HepG2 (cell line): ENCODE measurements around the gene PPIG. TPM values are rescaled to one million over a fixed set of nuclear protein-coding genes. Genes with fewer than 3 reads are reported as not detected.
A peak's percentile ranks its signal among the peaks of the same experiment; 100 is the strongest.

Experiments
- ATF7 ChIP-seq, 2 experiments: fragments of 450-650 bp in 1 of 2; sonication (generic) in 1 of 2; formaldehyde crosslinking in 1 of 2; IDR thresholded peaks; 2 replicates each; pipeline versions ENCODE4 v1.4.0 to v1.6.1; 2016 to 2020; ENCODE audit warnings: antibody characterized with exemption in 1 of 2, mild to moderate bottlenecking in 1 of 2, missing genetic modification reagents in 1 of 2
- DRAP1 ChIP-seq: IDR thresholded peaks from 2 replicates; pipeline ENCODE4 v1.6.1; 2016; ENCODE audit warnings: missing genetic modification reagents, missing compliant biosample characterization
- FLYWCH1 ChIP-seq: sonication (generic); formaldehyde crosslinking; IDR thresholded peaks from 2 replicates; pipeline ENCODE4 v1.8.1; 2023; ENCODE audit warnings: mild to moderate bottlenecking, missing genetic modification reagents
- GATAD1 ChIP-seq: IDR thresholded peaks from 2 replicates; pipeline ENCODE4 v1.6.1; 2016; ENCODE audit warnings: missing genetic modification reagents, missing compliant biosample characterization
- KDM5A ChIP-seq: fragments of 200-600 bp; sonication (generic); IDR thresholded peaks from 2 replicates; pipeline ENCODE4 v1.7.0; 2018; ENCODE audit warnings: antibody characterized with exemption, mild to moderate bottlenecking, low read length, borderline replicate concordance
- MIER2 ChIP-seq: IDR thresholded peaks from 2 replicates; pipeline ENCODE4 v1.6.1; 2016; ENCODE audit warnings: missing biosample characterization, missing genetic modification reagents
- MIER3 ChIP-seq: IDR thresholded peaks from 2 replicates; pipeline ENCODE4 v1.6.1; 2016; ENCODE audit warnings: missing compliant biosample characterization, borderline replicate concordance
- MYC ChIP-seq: sonication (generic); formaldehyde crosslinking; IDR thresholded peaks from 2 replicates; pipeline ENCODE4 v1.9.0; 2021; ENCODE audit warnings: missing genetic modification reagents, borderline replicate concordance
- NBN ChIP-seq: fragments of 450-650 bp; conservative IDR thresholded peaks from 2 replicates; pipeline ENCODE4 v1.6.1; 2017
- SP2 ChIP-seq: sonication (generic); formaldehyde crosslinking; IDR thresholded peaks from 2 replicates; pipeline ENCODE4 v1.5.1; 2020; ENCODE audit warnings: mild to moderate bottlenecking, missing genetic modification reagents
- TAF15 ChIP-seq: fragments of 200-400 bp; formaldehyde crosslinking; IDR thresholded peaks from one replicate; pipeline ENCODE4 v1.6.1; 2018; ENCODE audit warnings: mild to moderate bottlenecking, low read depth, low read length; ENCODE audit not compliant: poor library complexity, severe bottlenecking
- ZFAT ChIP-seq: sonication (generic); formaldehyde crosslinking; conservative IDR thresholded peaks from 2 replicates; pipeline ENCODE4 v1.8.1; 2023; ENCODE audit warnings: missing genetic modification reagents, inconsistent platforms
- ZFP90 ChIP-seq: sonication (generic); formaldehyde crosslinking; IDR thresholded peaks from 2 replicates; pipeline ENCODE4 v1.8.0; 2022; ENCODE audit warnings: missing genetic modification reagents, mild to moderate bottlenecking, inconsistent platforms, borderline replicate concordance
- ZNF441 ChIP-seq: sonication (generic); formaldehyde crosslinking; IDR thresholded peaks from 2 replicates; pipeline ENCODE4 v1.7.0; 2021; ENCODE audit warnings: missing genetic modification reagents, borderline replicate concordance
- ZNF468 ChIP-seq: sonication (generic); formaldehyde crosslinking; IDR thresholded peaks from 2 replicates; pipeline ENCODE4 v1.8.0; 2022; ENCODE audit warnings: mild to moderate bottlenecking, moderate library complexity, missing genetic modification reagents
- ZNF614 ChIP-seq: IDR thresholded peaks from 2 replicates; pipeline ENCODE4 v1.6.1; 2018; ENCODE audit warnings: missing biosample characterization, missing genetic modification reagents, inconsistent platforms, borderline replicate concordance
- ZNF619 ChIP-seq: sonication (generic); formaldehyde crosslinking; IDR thresholded peaks from 2 replicates; pipeline ENCODE4 v1.4.0; 2020; ENCODE audit warnings: mild to moderate bottlenecking, missing genetic modification reagents
- ZNF777 ChIP-seq: sonication (generic); formaldehyde crosslinking; IDR thresholded peaks from 2 replicates; pipeline ENCODE4 v1.4.0; 2020; ENCODE audit warnings: missing genetic modification reagents
- polyA plus RNA-seq, 8 experiments: library from polyadenylated mRNA; depleted of rRNA in 3 of 8; stranded (reverse) in 7 of 8; unstranded in 1 of 8; fragments of >200 nt; fragmentation: Illumina TruSeq in 4 of 8; extraction: Trizol in 4 of 8; gene quantifications; 2 replicates each; pipeline versions ENCODE4 v1.2.1 to v1.2.3, GENCODE V29; 2011 to 2016; ENCODE audit warnings: low read depth in 4 of 8, missing spikeins in 1 of 8, mixed read lengths in 1 of 8; ENCODE audit not compliant: insufficient read depth in 1 of 8
- total RNA-seq, 5 experiments: library from RNA; depleted of rRNA; stranded (reverse); fragments of >200 nt; fragmentation: Illumina TruSeq; extraction: Trizol; gene quantifications; 2 replicates each; pipeline ENCODE4 v1.2.3, GENCODE V29; 2016; ENCODE audit warnings: low read depth in 1 of 5
- TF ChIP-seq, protein P1 (sequence below): IDR thresholded peaks from 2 replicates; pipeline ENCODE4 v1.6.1; 2016; ENCODE audit warnings: mild to moderate bottlenecking
- TF ChIP-seq, protein P2 (sequence below): sonication (generic); formaldehyde crosslinking; conservative IDR thresholded peaks from 2 replicates; pipeline ENCODE4 v1.4.0; 2020; ENCODE audit warnings: missing genetic modification reagents
- TF ChIP-seq, protein P3 (sequence below): sonication (generic); formaldehyde crosslinking; IDR thresholded peaks from 2 replicates; pipeline ENCODE4 v1.5.0; 2020; ENCODE audit warnings: missing genetic modification reagents
- TF ChIP-seq, protein P4 (sequence below): sonication (generic); formaldehyde crosslinking; IDR thresholded peaks from 2 replicates; pipeline ENCODE4 v1.4.0; 2020; ENCODE audit warnings: missing genetic modification reagents, borderline replicate concordance

Gene PPIG
- total and polyA plus RNA-seq, 2 of the 13 experiments (the other 11 are each of a cell fraction or from before 2014, with no cell fraction given): 31.3 to 81.0 TPM

GRCh38 chr2:169573160-169573973 is 10.8 kb upstream of the PPIG start, which contains the start of gene FASTKD1 (continued):
- TF ChIP-seq ZFP90 (peak; percentile 85; the same call in 1 of the 2 replicates), ZNF614 (CRISPR knock-in tag) (peak; percentile 95), ZNF777 (CRISPR knock-in tag) (no peak), ZNF441 (CRISPR knock-in tag) (peak; percentile 88; the same call in 1 of the 2 replicates), MIER2 (CRISPR knock-in tag) (peak; percentile 87), KDM5A (peak; percentile 78; the same call in 1 of the 2 replicates), ZNF468 (CRISPR knock-in tag) (no peak), ZNF619 (CRISPR knock-in tag) (no peak), MIER3 (CRISPR knock-in tag) (peak; percentile 95), GATAD1 (CRISPR knock-in tag) (peak; percentile 95), SP2 (no peak), NBN (no peak), TAF15 (no peak), ATF7 (IDR thresholded peaks at IDR 0.05) (no peak), ATF7 (CRISPR knock-in tag; IDR thresholded peaks at IDR 0.05) (no peak), FLYWCH1 (CRISPR knock-in tag) (no peak), MYC (CRISPR knock-in tag) (peak; percentile 95), DRAP1 (CRISPR knock-in tag) (peak; percentile 91), ZFAT (CRISPR knock-in tag) (no peak)
- TF ChIP-seq, protein P1, sequence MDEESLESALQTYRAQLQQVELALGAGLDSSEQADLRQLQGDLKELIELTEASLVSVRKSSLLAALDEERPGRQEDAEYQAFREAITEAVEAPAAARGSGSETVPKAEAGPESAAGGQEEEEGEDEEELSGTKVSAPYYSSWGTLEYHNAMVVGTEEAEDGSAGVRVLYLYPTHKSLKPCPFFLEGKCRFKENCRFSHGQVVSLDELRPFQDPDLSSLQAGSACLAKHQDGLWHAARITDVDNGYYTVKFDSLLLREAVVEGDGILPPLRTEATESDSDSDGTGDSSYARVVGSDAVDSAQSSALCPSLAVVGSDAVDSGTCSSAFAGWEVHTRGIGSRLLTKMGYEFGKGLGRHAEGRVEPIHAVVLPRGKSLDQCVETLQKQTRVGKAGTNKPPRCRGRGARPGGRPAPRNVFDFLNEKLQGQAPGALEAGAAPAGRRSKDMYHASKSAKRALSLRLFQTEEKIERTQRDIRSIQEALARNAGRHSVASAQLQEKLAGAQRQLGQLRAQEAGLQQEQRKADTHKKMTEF (CRISPR knock-in tag): peak; percentile 88
- TF ChIP-seq, protein P2, sequence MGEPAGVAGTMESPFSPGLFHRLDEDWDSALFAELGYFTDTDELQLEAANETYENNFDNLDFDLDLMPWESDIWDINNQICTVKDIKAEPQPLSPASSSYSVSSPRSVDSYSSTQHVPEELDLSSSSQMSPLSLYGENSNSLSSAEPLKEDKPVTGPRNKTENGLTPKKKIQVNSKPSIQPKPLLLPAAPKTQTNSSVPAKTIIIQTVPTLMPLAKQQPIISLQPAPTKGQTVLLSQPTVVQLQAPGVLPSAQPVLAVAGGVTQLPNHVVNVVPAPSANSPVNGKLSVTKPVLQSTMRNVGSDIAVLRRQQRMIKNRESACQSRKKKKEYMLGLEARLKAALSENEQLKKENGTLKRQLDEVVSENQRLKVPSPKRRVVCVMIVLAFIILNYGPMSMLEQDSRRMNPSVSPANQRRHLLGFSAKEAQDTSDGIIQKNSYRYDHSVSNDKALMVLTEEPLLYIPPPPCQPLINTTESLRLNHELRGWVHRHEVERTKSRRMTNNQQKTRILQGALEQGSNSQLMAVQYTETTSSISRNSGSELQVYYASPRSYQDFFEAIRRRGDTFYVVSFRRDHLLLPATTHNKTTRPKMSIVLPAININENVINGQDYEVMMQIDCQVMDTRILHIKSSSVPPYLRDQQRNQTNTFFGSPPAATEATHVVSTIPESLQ (CRISPR knock-in tag): 0 out of 2 replicates have a peak, but pooled peaks have one; percentile 37
- TF ChIP-seq, protein P3, sequence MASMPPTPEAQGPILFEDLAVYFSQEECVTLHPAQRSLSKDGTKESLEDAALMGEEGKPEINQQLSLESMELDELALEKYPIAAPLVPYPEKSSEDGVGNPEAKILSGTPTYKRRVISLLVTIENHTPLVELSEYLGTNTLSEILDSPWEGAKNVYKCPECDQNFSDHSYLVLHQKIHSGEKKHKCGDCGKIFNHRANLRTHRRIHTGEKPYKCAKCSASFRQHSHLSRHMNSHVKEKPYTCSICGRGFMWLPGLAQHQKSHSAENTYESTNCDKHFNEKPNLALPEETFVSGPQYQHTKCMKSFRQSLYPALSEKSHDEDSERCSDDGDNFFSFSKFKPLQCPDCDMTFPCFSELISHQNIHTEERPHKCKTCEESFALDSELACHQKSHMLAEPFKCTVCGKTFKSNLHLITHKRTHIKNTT: 0 out of 2 replicates have a peak, but pooled peaks have one; percentile 69
- TF ChIP-seq, protein P4, sequence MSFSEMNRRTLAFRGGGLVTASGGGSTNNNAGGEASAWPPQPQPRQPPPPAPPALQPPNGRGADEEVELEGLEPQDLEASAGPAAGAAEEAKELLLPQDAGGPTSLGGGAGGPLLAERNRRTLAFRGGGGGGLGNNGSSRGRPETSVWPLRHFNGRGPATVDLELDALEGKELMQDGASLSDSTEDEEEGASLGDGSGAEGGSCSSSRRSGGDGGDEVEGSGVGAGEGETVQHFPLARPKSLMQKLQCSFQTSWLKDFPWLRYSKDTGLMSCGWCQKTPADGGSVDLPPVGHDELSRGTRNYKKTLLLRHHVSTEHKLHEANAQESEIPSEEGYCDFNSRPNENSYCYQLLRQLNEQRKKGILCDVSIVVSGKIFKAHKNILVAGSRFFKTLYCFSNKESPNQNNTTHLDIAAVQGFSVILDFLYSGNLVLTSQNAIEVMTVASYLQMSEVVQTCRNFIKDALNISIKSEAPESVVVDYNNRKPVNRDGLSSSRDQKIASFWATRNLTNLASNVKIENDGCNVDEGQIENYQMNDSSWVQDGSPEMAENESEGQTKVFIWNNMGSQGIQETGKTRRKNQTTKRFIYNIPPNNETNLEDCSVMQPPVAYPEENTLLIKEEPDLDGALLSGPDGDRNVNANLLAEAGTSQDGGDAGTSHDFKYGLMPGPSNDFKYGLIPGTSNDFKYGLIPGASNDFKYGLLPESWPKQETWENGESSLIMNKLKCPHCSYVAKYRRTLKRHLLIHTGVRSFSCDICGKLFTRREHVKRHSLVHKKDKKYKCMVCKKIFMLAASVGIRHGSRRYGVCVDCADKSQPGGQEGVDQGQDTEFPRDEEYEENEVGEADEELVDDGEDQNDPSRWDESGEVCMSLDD (CRISPR knock-in tag): no peak; the same call in 1 of the 2 replicates
